Adrenal gland (tissue), 12 donors: ENCODE measurements around the gene UBAP1L. TPM values are rescaled to one million over a fixed set of nuclear protein-coding genes. Genes with fewer than 3 reads are reported as not detected.
A peak's percentile ranks its signal among the peaks of the same experiment; 100 is the strongest.
"Not testable (repeated sequence)": the region's sequence is repeated elsewhere in the genome, so short reads cannot be mapped to it uniquely, and the experiment has no call there.

ENCODE experiments used
- DNase-seq, 7 donors: peaks; one replicate each; pipeline ENCODE4 v3.0.0-alpha.2; 2019 to 2020
- H3K27ac ChIP-seq, 5 donors: fragments of 200-600 bp; sonication (generic) in 4 of 5; 1 replicate in 3 of 5; 2 replicates in 2 of 5; pipeline versions ENCODE4 v1.5.1 to v1.8.0; 2016 to 2020; ENCODE audit warnings: mild to moderate bottlenecking in 1 of 5
- H3K27me3 ChIP-seq: fragments of 200-600 bp; 2 replicates; pipeline ENCODE4 v1.8.0; 2021
- H3K36me3 ChIP-seq, 2 donors: fragments of 200-600 bp; replicated peaks in 1 of 2; 1 replicate in 1 of 2; 2 replicates in 1 of 2; pipeline versions ENCODE4 v1.5.1 to v1.8.0; 2018 to 2022
- H3K4me1 ChIP-seq, 2 donors: fragments of 200-600 bp; replicated peaks in 1 of 2; 1 replicate in 1 of 2; 2 replicates in 1 of 2; pipeline versions ENCODE4 v1.5.1 to v1.8.0; 2018 to 2021
- H3K4me3 ChIP-seq, 4 donors: fragments of 200-600 bp; sonication (generic) in 3 of 4; one replicate each; pipeline ENCODE4 v1.5.1; 2016 to 2018
- H3K9me3 ChIP-seq, 3 donors: fragments of 200-600 bp; sonication (generic) in 1 of 3; replicated peaks in 1 of 3; 1 replicate in 2 of 3; 2 replicates in 1 of 3; pipeline versions ENCODE4 v1.5.1 to v1.8.0; 2016 to 2021
- POLR2A ChIP-seq, 2 donors: fragments of 450-650 bp; IDR thresholded peaks; one replicate each; pipeline ENCODE4 v1.6.1; 2017; ENCODE audit warnings: antibody characterized with exemption in 2 of 2, mild to moderate bottlenecking in 2 of 2, moderate library complexity in 1 of 2
- WGBS, 4 donors: extraction: QIAGEN DNeasy Blood & Tissue Kit in 2 of 4; methylation state at CpG; one replicate each; pipeline versions ENCODE4 v1.1.5 to v1.1.7; 2013 to 2017; 5-methylcytosine and 5-hydroxymethylcytosine counted together
- intact Hi-C, 2 donors: fragments of 100-400 bp; cut with DNase I; formaldehyde crosslinking; loops; one replicate each; pipeline versions ENCODE4 v1.14.1 to v1.15.0; 2022 to 2023
- polyA plus RNA-seq, 3 donors: library from polyadenylated mRNA; stranded (reverse); fragments of 200-250 nt in 2 of 3; fragments of 350-450 nt in 1 of 3; fragmentation: Illumina TruSeq in 1 of 3; extraction: RNeasy Lipid Tissue Mini Kit (QIAGEN cat#74804) in 1 of 3; gene quantifications; one replicate each; pipeline ENCODE4 v1.2.3, GENCODE V29; 2013 to 2014
- total RNA-seq, 9 donors: library from RNA; depleted of rRNA in 4 of 9; stranded (reverse); fragments of >200 nt in 4 of 9; fragments of 120-200 nt in 1 of 9; fragmentation: NEBNext Ultra II Directional in 1 of 9; extraction: Animal tissue kit (Norgen Biotek cat#: 25700) in 1 of 9; gene quantifications; one replicate each; pipeline versions ENCODE4 v1.1.0 to v1.2.4, GENCODE V29; 2013 to 2023
- TF ChIP-seq, protein P1 (sequence below), 6 experiments: fragments of 450-650 bp in 4 of 6; fragments of 200-600 bp in 2 of 6; sonication (generic) in 1 of 6; IDR thresholded peaks; 1 replicate in 5 of 6; 2 replicates in 1 of 6; pipeline versions ENCODE4 v1.5.1 to v1.8.0; 2016 to 2021; ENCODE audit warnings: antibody characterized with exemption in 6 of 6, mild to moderate bottlenecking in 2 of 6, moderate library complexity in 1 of 6
- donor health status: healthy with polysubstance abuse.
- donor health status: Bipolar disorder and iron deficiency.
- donor health status: DM: yes; HTN: yes; CAD: no.
- donor health status: DM: no; HTN: no; CAD: no.
- donor health status: DM: no; HTN: no; CAD: no.
- donor health status: DM: yes; HTN: yes; CAD: no.

UBAP1L gene
- total and polyA plus RNA-seq, 12 donors, result 0.48 to 34.9 (median 2.9) TPM

DNA sequence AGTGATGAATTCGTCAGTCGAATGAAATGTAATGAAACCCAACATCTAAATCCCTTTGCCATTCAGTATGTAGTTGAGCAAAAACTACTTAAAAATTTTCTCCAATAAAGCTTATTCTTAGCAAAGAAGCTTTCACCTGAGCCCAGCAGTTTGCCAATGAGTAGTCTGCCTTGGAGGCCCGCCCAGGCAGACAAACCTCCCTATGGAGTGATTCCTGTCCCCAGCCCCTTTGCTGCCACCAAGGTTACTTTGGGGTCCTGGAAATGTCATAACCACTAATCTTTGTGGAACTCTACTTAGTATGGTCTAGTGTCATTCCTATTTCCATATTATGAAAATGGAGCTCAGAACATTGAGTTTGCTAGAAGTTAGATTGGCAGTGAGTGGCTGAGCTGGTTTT lies 12.1 kb downstream of the UBAP1L start:
- no peaks in the 10 kb centered on the region for H3K9me3 ChIP-seq
- no peak overlapping the region for H3K4me3 ChIP-seq
- peaks cover 0 to 30% of the 10 kb centered on the region in 2 donors for H3K36me3 ChIP-seq
- TF ChIP-seq, protein P1, sequence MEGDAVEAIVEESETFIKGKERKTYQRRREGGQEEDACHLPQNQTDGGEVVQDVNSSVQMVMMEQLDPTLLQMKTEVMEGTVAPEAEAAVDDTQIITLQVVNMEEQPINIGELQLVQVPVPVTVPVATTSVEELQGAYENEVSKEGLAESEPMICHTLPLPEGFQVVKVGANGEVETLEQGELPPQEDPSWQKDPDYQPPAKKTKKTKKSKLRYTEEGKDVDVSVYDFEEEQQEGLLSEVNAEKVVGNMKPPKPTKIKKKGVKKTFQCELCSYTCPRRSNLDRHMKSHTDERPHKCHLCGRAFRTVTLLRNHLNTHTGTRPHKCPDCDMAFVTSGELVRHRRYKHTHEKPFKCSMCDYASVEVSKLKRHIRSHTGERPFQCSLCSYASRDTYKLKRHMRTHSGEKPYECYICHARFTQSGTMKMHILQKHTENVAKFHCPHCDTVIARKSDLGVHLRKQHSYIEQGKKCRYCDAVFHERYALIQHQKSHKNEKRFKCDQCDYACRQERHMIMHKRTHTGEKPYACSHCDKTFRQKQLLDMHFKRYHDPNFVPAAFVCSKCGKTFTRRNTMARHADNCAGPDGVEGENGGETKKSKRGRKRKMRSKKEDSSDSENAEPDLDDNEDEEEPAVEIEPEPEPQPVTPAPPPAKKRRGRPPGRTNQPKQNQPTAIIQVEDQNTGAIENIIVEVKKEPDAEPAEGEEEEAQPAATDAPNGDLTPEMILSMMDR (IDR thresholded peaks at IDR 0.05), result no peak
- TF ChIP-seq POLR2A (IDR thresholded peaks at IDR 0.05), result no peak
- no peak for DNase-seq
- H3K4me1 ChIP-seq, result no peaks in the 10 kb centered on the region
- intact Hi-C loops, result loop anchor here in 1 of 2 donors (10.0 kb wide), 1 partner anchor 48 kb away; no protein-coding TSS in a partner anchor
- H3K27me3 ChIP-seq, result no peaks in the 10 kb centered on the region
- H3K27ac ChIP-seq, result no peak overlapping the region
- WGBS, 4 donors, result 96 to 98% (median 97%) methylated on average over 3 of the region's 3 CpGs

DNA sequence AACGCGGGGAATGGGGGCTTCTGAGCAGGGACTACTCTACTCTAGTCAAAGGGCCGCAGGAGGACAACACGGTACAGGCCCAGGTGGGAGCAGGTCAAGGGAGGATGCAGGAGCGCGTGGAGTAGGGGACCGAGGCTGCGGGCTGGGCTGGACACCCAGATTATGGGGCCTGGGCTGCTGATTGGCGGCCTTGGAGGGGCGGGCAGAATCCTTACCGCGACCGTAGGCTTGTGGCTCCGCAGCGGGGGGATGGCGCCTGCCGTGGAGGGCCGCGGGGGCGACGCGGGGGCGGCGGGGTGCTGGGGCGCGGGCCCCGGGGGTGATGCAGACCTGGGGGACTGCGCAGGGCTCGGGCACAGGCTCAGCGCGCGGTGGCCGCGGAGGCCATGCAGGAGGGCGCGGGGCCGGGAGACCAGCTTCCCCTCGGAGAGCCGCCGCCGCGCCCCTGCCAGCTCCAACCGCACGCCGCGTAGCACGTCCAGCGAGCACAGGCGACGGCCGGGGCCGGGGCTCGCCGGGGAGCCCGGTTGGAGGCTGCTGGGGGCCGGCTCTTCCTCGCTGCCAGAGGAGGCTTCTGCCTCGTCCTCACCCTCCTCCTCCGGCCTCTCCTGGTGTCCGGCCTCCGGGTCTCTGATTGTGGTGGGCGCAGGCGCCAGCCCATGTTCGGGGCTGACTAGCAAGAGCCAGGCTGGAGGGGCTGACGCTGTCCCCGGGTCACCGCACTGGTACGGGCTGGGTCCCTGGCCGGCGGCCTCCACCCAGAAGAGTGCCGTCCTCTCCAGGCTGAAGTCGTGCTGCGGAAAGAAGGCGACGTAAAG lies 12.9 kb downstream of the UBAP1L start:
- WGBS, 4 donors, result 67 to 80% (median 77%) methylated on average over 20 to 75 of the region's 75 CpGs
- no peaks in the 10 kb centered on the region for H3K4me1 ChIP-seq
- no peaks in the 10 kb centered on the region for H3K9me3 ChIP-seq
- no peaks in the 10 kb centered on the region for H3K27me3 ChIP-seq
- H3K27ac ChIP-seq, result no peak overlapping the region
- no peak overlapping the region for H3K4me3 ChIP-seq
- intact Hi-C loops, result loop anchor here in 1 of 2 donors (10.0 kb wide), 1 partner anchor 47 kb away; no protein-coding TSS in a partner anchor
- TF ChIP-seq, protein P1 (IDR thresholded peaks at IDR 0.05), result no peak
- no peak for TF ChIP-seq POLR2A (IDR thresholded peaks at IDR 0.05)
- DNase-seq, result peak in 1 of 7 donors; percentile 20
- H3K36me3 ChIP-seq, result peaks cover 0 to 38% of the 10 kb centered on the region in 2 donors

DNA sequence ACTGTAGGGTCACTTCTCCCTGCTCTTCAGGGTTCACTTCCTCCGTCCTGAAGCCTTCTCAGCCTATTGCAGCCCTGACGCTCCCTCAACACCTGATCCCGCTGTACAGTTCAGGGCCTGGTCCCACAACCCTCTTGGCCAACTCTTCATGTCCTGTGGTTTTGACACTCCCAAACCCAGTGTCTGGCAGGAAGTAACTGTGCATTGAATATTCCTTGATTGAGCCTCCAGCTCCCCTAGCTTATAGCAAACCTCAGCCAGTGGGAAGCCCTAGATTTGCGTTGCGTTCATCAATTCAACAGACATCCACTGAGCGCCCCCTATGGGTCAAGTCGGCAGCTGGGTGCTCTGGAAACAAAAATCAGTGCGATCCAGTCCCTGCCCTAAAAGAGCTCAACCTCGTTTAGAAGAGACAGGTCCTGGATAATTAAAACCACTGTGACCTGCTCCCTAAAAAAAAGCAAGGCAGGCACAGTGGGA lies 13.5 kb downstream of the UBAP1L start:
- no peak overlapping the region for H3K27ac ChIP-seq
- no peak overlapping the region for H3K4me3 ChIP-seq
- H3K36me3 ChIP-seq, result peaks cover 0 to 41% of the 10 kb centered on the region in 2 donors
- DNase-seq, result peak; percentile 61 to 86 (median 69)
- no peak for TF ChIP-seq POLR2A (IDR thresholded peaks at IDR 0.05)
- TF ChIP-seq, protein P1 (IDR thresholded peaks at IDR 0.05), result peak; percentile 65 to 71 (median 69)
- H3K27me3 ChIP-seq, result no peaks in the 10 kb centered on the region
- no peaks in the 10 kb centered on the region for H3K9me3 ChIP-seq
- 31 to 38% (median 35%) methylated on average over 9 of the region's 9 CpGs for WGBS, 4 donors
- no peaks in the 10 kb centered on the region for H3K4me1 ChIP-seq
- intact Hi-C loops, result loop anchor here in 1 of 2 donors (10.0 kb wide), 1 partner anchor 47 kb away; no protein-coding TSS in a partner anchor

DNA sequence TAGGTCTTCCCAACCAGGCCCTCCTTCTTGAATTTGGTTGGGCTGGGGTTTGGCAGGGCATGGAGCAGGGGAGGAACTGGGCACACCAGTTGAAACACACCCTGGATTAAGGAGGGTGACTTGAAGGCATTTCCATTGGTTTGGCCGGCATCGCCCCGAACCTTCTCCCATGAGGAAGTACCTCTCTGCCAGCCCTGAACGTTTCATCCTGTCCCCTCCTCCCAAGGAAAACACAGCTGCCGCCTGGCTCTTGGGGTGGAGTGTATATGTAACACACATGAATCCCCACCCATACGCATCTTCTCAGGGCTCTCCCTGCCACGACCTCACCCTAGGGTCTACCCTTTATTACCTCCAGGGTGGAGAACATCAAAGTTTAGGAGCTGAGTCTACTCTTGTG lies 14.6 kb downstream of the UBAP1L start:
- peak in 2 of 7 donors; percentile 13 to 47 for DNase-seq
- peaks cover 0 to 31% of the 10 kb centered on the region in 2 donors for H3K36me3 ChIP-seq
- TF ChIP-seq, protein P1 (IDR thresholded peaks at IDR 0.05), result no peak
- intact Hi-C loops, result loop anchor here in 1 of 2 donors (10.0 kb wide), 1 partner anchor 46 kb away; no protein-coding TSS in a partner anchor
- H3K4me3 ChIP-seq, result no peak overlapping the region
- no peaks in the 10 kb centered on the region for H3K9me3 ChIP-seq
- H3K27ac ChIP-seq, result no peak overlapping the region
- WGBS, 4 donors, result 60 to 88% (median 82%) methylated on average over 6 to 7 of the region's 7 CpGs
- H3K4me1 ChIP-seq, result peaks cover 0 to 2% of the 10 kb centered on the region in 2 donors
- no peaks in the 10 kb centered on the region for H3K27me3 ChIP-seq

DNA sequence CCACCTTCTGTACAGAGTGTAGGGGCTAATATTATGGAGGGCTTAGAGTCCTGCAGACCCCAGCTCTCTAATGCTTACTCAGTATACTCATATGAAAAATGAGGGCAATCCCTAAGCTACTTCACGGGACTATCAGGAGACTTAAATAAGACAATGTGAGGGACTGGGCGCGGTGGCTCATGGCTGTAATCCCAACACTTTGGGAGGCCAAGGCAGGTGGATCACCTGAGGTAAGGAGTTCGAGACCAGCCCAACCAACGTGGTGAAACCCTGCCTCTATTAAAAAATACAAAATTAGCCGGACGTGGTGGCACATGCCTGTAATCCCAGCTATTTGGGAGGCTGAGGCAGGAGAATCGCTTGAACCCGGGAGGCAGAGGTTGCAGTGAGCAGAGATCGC lies 15.2 kb downstream of the UBAP1L start:
- not testable (repeated sequence) for H3K9me3 ChIP-seq, H3K4me3 ChIP-seq, H3K4me1 ChIP-seq, H3K27me3 ChIP-seq, H3K27ac ChIP-seq
- DNase-seq, result peak in 2 of 7 donors; percentile 11 to 18
- intact Hi-C loops, result loop anchor here (10.0 kb wide), 2 partner anchors 45 to 55 kb away; partner anchors contain the start of gene SLC51B (in 1 of the 2)
- WGBS, 4 donors, result 93 to 95% (median 94%) methylated on average over 9 to 10 of the region's 10 CpGs
- peaks cover 0 to 29% of the 10 kb centered on the region in 2 donors for H3K36me3 ChIP-seq
